ENCODE results near the gene CDC14A. TPM values are rescaled to one million over a fixed set of nuclear protein-coding genes. Genes with fewer than 3 reads are reported as not detected.

CDC14A gene
- total RNA-seq, 1 experiment from 2014 or later: 3.4 TPM

- DNase-seq (peak; percentile 80), ATAC-seq (peak; percentile 25)
- POLR2A ChIA-PET (ENCODE audit: unreplicated experiment): interaction anchor here (0.5 kb wide), 1 partner anchor 105 kb away, joined by 3 read pairs; the partner anchor contains the start of gene DBT
- no peaks in the 10 kb centered on the region for H3K9me2 ChIP-seq (replicated peaks; ENCODE audit: low read length)
- H2AFZ ChIP-seq (ENCODE audit: low read length): no peak overlapping the region
- TF ChIP-seq EZH2 (IDR thresholded peaks at IDR 0.05; ENCODE audit: low read length, unreplicated experiment) (no peak), EZH2phosphoT487 (IDR thresholded peaks at IDR 0.05; ENCODE audit: borderline replicate concordance, low read length) (no peak), CTCF (conservative IDR thresholded peaks at IDR 0.05; ENCODE audit: low read depth, low read length) (no peak)
- H3K4me1 ChIP-seq (ENCODE audit: insufficient read depth, low read length): peaks cover 29% of the 10 kb centered on the region
- intact Hi-C loops (cut with micrococcal nuclease): loop anchor here (2.0 to 10.0 kb wide), 5 partner anchors 48 to 520 kb away; partner anchors contain the start of genes RTCA, SASS6 and TRMT13
- no peaks in the 10 kb centered on the region for H3F3A ChIP-seq (ENCODE audit: low read length, unreplicated experiment)
- no peak overlapping the region for H3K27ac ChIP-seq (ENCODE audit: low read length)
- no peaks in the 10 kb centered on the region for H4K20me1 ChIP-seq (ENCODE audit: low read length)
- no peak overlapping the region for H3K9ac ChIP-seq (ENCODE audit: low read length)
- H3K36me3 ChIP-seq (ENCODE audit: low read depth, low read length): no peaks in the 10 kb centered on the region
- H3K4me3 ChIP-seq (ENCODE audit: low read length): peak overlapping the region; percentile 18; the same call in 1 of the 2 replicates
- H3K9me3 ChIP-seq (ENCODE audit: low read length): no peaks in the 10 kb centered on the region
- 0 out of 2 replicates have a peak, but pooled peaks cover 3% of the 10 kb centered on the region for H3K79me2 ChIP-seq (ENCODE audit: low read length)
- CTCF ChIA-PET: interaction anchor here (0.6 kb wide), 1 partner anchor 219 kb away, joined by 4 read pairs; no protein-coding TSS in a partner anchor
- peak overlapping the region; percentile 91 for H3K4me2 ChIP-seq (ENCODE audit: low read length)
- no TSS peak for BruUV-seq (replicated peaks)
- no peaks in the 10 kb centered on the region for H3K27me3 ChIP-seq (ENCODE audit: low read length)
Observed at GRCh38 chr1:100354971-100355394, 2.7 kb downstream of the CDC14A start.

- no peak for ATAC-seq
- Histone ChIP-seq H3K9me2 (replicated peaks; ENCODE audit: low read length) (no peaks in the 10 kb centered on the region), H2AFZ (ENCODE audit: low read length) (no peak overlapping the region), H3K4me1 (ENCODE audit: insufficient read depth, low read length) (peaks cover 21% of the 10 kb centered on the region), H3K9ac (ENCODE audit: low read length) (no peak overlapping the region), H4K20me1 (ENCODE audit: low read length) (no peaks in the 10 kb centered on the region), H3K4me3 (ENCODE audit: low read length) (no peak overlapping the region), H3F3A (ENCODE audit: low read length, unreplicated experiment) (no peaks in the 10 kb centered on the region), H3K4me2 (ENCODE audit: low read length) (no peak overlapping the region), H3K79me2 (ENCODE audit: low read length) (0 out of 2 replicates have a peak, but pooled peaks cover 3% of the 10 kb centered on the region), H3K9me3 (ENCODE audit: low read length) (no peaks in the 10 kb centered on the region), H3K36me3 (ENCODE audit: low read depth, low read length) (no peaks in the 10 kb centered on the region), H3K27me3 (ENCODE audit: low read length) (no peaks in the 10 kb centered on the region), H3K27ac (ENCODE audit: low read length) (no peak overlapping the region)
- no TSS peak for BruUV-seq (replicated peaks)
- CTCF ChIA-PET: no interaction called here
- peak; percentile 29 for DNase-seq
- POLR2A ChIA-PET (ENCODE audit: unreplicated experiment): no interaction called here
- TF ChIP-seq EZH2phosphoT487 (IDR thresholded peaks at IDR 0.05; ENCODE audit: borderline replicate concordance, low read length): no peak
- TF ChIP-seq CTCF (conservative IDR thresholded peaks at IDR 0.05; ENCODE audit: low read depth, low read length): peak; percentile 64
- no peak for TF ChIP-seq EZH2 (IDR thresholded peaks at IDR 0.05; ENCODE audit: low read length, unreplicated experiment)
- intact Hi-C loops (cut with micrococcal nuclease): loop anchor here (10.0 kb wide), 1 partner anchor 517 kb away; no protein-coding TSS in a partner anchor
Observed at GRCh38 chr1:100358210-100358609, 5.9 kb downstream of the CDC14A start.

GRCh38 chr1:100359139-100359538 is 6.8 kb downstream of the CDC14A start:
- Histone ChIP-seq H3K36me3 (ENCODE audit: low read depth, low read length) (no peaks in the 10 kb centered on the region), H3F3A (ENCODE audit: low read length, unreplicated experiment) (no peaks in the 10 kb centered on the region), H3K4me2 (ENCODE audit: low read length) (no peak overlapping the region), H3K9ac (ENCODE audit: low read length) (no peak overlapping the region), H2AFZ (ENCODE audit: low read length) (no peak overlapping the region), H3K27me3 (ENCODE audit: low read length) (no peaks in the 10 kb centered on the region), H3K9me2 (replicated peaks; ENCODE audit: low read length) (no peaks in the 10 kb centered on the region), H3K9me3 (ENCODE audit: low read length) (no peaks in the 10 kb centered on the region), H3K27ac (ENCODE audit: low read length) (no peak overlapping the region), H3K4me1 (ENCODE audit: insufficient read depth, low read length) (peaks cover 13% of the 10 kb centered on the region), H3K4me3 (ENCODE audit: low read length) (no peak overlapping the region), H4K20me1 (ENCODE audit: low read length) (no peaks in the 10 kb centered on the region), H3K79me2 (ENCODE audit: low read length) (0 out of 2 replicates have a peak, but pooled peaks cover 3% of the 10 kb centered on the region)
- ChIA-PET CTCF (interaction anchor here (0.6 kb wide), 1 partner anchor 37 kb away, joined by 5 read pairs; no protein-coding TSS in a partner anchor), POLR2A (ENCODE audit: unreplicated experiment) (no interaction called here)
- BruUV-seq (replicated peaks): no TSS peak
- DNase-seq (no peak), ATAC-seq (no peak)
- intact Hi-C loops (cut with micrococcal nuclease): loop anchor here (10.0 kb wide), 1 partner anchor 516 kb away; no protein-coding TSS in a partner anchor
- TF ChIP-seq EZH2phosphoT487 (IDR thresholded peaks at IDR 0.05; ENCODE audit: borderline replicate concordance, low read length) (no peak), CTCF (conservative IDR thresholded peaks at IDR 0.05; ENCODE audit: low read depth, low read length) (no peak), EZH2 (IDR thresholded peaks at IDR 0.05; ENCODE audit: low read length, unreplicated experiment) (no peak)
